ENCODE measurements around the gene VSTM4.

GRCh38 chr10:49162761-49163310, 47.5 kb upstream of the VSTM4 start:
- TF ChIP-seq CTCF (IDR thresholded peaks at IDR 0.05) (no peak), POLR2A (IDR thresholded peaks at IDR 0.05) (no peak)

All from testis (tissue), 2 donors.